ENCODE data around the gene NBEA.

Gene NBEA

GRCh38 chr13:35693134-35693784 is 751.2 kb downstream of the NBEA start:
- DNase-seq = no peak

GRCh38 chr13:35694031-35694430 is 752.0 kb downstream of the NBEA start:
- no peak for DNase-seq

- DNase-seq = no peak
These were observed 752.7 kb downstream of the NBEA start for GRCh38 chr13:35694549-35695447.

GRCh38 chr13:35695448-35695770 is 753.3 kb downstream of the NBEA start:
- DNase-seq = no peak

- no peak for DNase-seq
These were observed 755.2 kb downstream of the NBEA start for GRCh38 chr13:35697186-35697730.

GRCh38 chr13:35698911-35699576 is 757.0 kb downstream of the NBEA start:
- DNase-seq = no peak

GRCh38 chr13:35699825-35700510 is 757.9 kb downstream of the NBEA start:
- no peak for DNase-seq

- DNase-seq = no peak
These were observed 758.6 kb downstream of the NBEA start for GRCh38 chr13:35700671-35701070.

- DNase-seq = no peak
These were observed 760.2 kb downstream of the NBEA start for GRCh38 chr13:35702316-35702715.

GRCh38 chr13:35703061-35703460 is 761.0 kb downstream of the NBEA start:
- no peak for DNase-seq

- no peak for DNase-seq
These were observed 762.3 kb downstream of the NBEA start for GRCh38 chr13:35704331-35704730.

- no peak for DNase-seq
These were observed 764.2 kb downstream of the NBEA start for GRCh38 chr13:35706281-35706680.

- DNase-seq = no peak
These were observed 764.7 kb downstream of the NBEA start for GRCh38 chr13:35706721-35707120.

- no peak for DNase-seq
These were observed 769.8 kb downstream of the NBEA start for GRCh38 chr13:35711909-35712308.

GRCh38 chr13:35712907-35713761 is 771.1 kb downstream of the NBEA start:
- no peak for DNase-seq

GRCh38 chr13:35714121-35714520 is 772.1 kb downstream of the NBEA start:
- no peak for DNase-seq

- DNase-seq = no peak
These were observed 772.7 kb downstream of the NBEA start for GRCh38 chr13:35714588-35715377.

- no peak for DNase-seq
These were observed 774.1 kb downstream of the NBEA start for GRCh38 chr13:35716186-35716585.

- no peak for DNase-seq
These were observed 774.7 kb downstream of the NBEA start for GRCh38 chr13:35716729-35717128.

- DNase-seq = no peak
These were observed 776.0 kb downstream of the NBEA start for GRCh38 chr13:35718084-35718483.

- DNase-seq = no peak
These were observed 778.2 kb downstream of the NBEA start for GRCh38 chr13:35720290-35720689.

Measured in activated effector memory CD4-positive, alpha-beta T cell treated with Interleukin-2 at 50 U/mL for 16 hours (primary cell).